ENCODE data around the gene BLZF1.

- TF ChIP-seq POLR2A (IDR thresholded peaks at IDR 0.05), result no peak
- TF ChIP-seq POLR2AphosphoS5 (IDR thresholded peaks at IDR 0.05), result no peak
- TF ChIP-seq CTCF (IDR thresholded peaks at IDR 0.05), result no peak
Measured at GRCh38 chr1:169322138-169322537, 45.9 kb upstream of the BLZF1 start.
